Prostate gland (tissue), 2 donors: ENCODE data around the gene CEP68.

Experiments
- POLR2A ChIP-seq: fragments of 450-650 bp; IDR thresholded peaks from one replicate; pipeline ENCODE4 v1.6.1; 2016; ENCODE audit warnings: antibody characterized with exemption, mild to moderate bottlenecking
- POLR2AphosphoS5 ChIP-seq: sonication (generic); formaldehyde crosslinking; IDR thresholded peaks from one replicate; pipeline ENCODE4 v1.6.1; 2017; ENCODE audit warnings: antibody characterized with exemption
- TF ChIP-seq, protein P1 (sequence below), 4 experiments: fragments of 200-600 bp in 2 of 4; fragments of 450-650 bp in 2 of 4; sonication (generic) in 2 of 4; IDR thresholded peaks; 1 replicate in 3 of 4; 2 replicates in 1 of 4; pipeline ENCODE4 v1.5.1; 2016 to 2019; ENCODE audit warnings: antibody characterized with exemption in 4 of 4, mild to moderate bottlenecking in 2 of 4, moderate library complexity in 2 of 4

- TF ChIP-seq, protein P1, sequence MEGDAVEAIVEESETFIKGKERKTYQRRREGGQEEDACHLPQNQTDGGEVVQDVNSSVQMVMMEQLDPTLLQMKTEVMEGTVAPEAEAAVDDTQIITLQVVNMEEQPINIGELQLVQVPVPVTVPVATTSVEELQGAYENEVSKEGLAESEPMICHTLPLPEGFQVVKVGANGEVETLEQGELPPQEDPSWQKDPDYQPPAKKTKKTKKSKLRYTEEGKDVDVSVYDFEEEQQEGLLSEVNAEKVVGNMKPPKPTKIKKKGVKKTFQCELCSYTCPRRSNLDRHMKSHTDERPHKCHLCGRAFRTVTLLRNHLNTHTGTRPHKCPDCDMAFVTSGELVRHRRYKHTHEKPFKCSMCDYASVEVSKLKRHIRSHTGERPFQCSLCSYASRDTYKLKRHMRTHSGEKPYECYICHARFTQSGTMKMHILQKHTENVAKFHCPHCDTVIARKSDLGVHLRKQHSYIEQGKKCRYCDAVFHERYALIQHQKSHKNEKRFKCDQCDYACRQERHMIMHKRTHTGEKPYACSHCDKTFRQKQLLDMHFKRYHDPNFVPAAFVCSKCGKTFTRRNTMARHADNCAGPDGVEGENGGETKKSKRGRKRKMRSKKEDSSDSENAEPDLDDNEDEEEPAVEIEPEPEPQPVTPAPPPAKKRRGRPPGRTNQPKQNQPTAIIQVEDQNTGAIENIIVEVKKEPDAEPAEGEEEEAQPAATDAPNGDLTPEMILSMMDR (IDR thresholded peaks at IDR 0.05), result no peak
- no peak for TF ChIP-seq POLR2A
- no peak for TF ChIP-seq POLR2AphosphoS5
These were observed 77.4 kb downstream of the CEP68 start for GRCh38 chr2:65133626-65134025.
